ENCODE results near the gene KIF5B.

The KIF5B gene

GRCh38 chr10:32033171-32033570 is 23.1 kb downstream of the KIF5B start:
- TF ChIP-seq CTCF (IDR thresholded peaks at IDR 0.05; ENCODE audit: insufficient read depth, low read length) (no peak), SPI1 (IDR thresholded peaks at IDR 0.05; ENCODE audit: borderline replicate concordance, low read depth) (no peak), POLR2AphosphoS5 (IDR thresholded peaks at IDR 0.05; ENCODE audit: low read depth) (no peak), REST (IDR thresholded peaks at IDR 0.05; ENCODE audit: insufficient replicate concordance, low read depth) (no peak), GABPA (IDR thresholded peaks at IDR 0.05; ENCODE audit: low read depth) (no peak)
- Histone ChIP-seq H3K27me3 (ENCODE audit: insufficient read depth, poor library complexity, severe bottlenecking) (no peaks in the 10 kb centered on the region), H3K4me3 (replicated peaks; ENCODE audit: insufficient read depth, low read length) (no peak overlapping the region), H3K27ac (replicated peaks) (no peak overlapping the region)
- DNase-seq (ENCODE audit: low read depth in 1 of 2, low spot score in 1 of 2): no peak

- H3K4me3 ChIP-seq (replicated peaks; ENCODE audit: insufficient read depth, low read length): no peak overlapping the region
- no peak for TF ChIP-seq POLR2AphosphoS5 (IDR thresholded peaks at IDR 0.05; ENCODE audit: low read depth)
- TF ChIP-seq GABPA (IDR thresholded peaks at IDR 0.05; ENCODE audit: low read depth): no peak
- TF ChIP-seq CTCF (IDR thresholded peaks at IDR 0.05; ENCODE audit: insufficient read depth, low read length): no peak
- no peak overlapping the region for H3K27ac ChIP-seq (replicated peaks)
- no peaks in the 10 kb centered on the region for H3K27me3 ChIP-seq (ENCODE audit: insufficient read depth, poor library complexity, severe bottlenecking)
- no peak for DNase-seq (ENCODE audit: low read depth in 1 of 2, low spot score in 1 of 2)
These were observed 24.3 kb downstream of the KIF5B start for GRCh38 chr10:32031920-32032319.

GRCh38 chr10:32031424-32031823 is 24.8 kb downstream of the KIF5B start:
- Histone ChIP-seq H3K27me3 (ENCODE audit: insufficient read depth, poor library complexity, severe bottlenecking) (no peaks in the 10 kb centered on the region), H3K27ac (replicated peaks) (no peak overlapping the region), H3K4me3 (replicated peaks; ENCODE audit: insufficient read depth, low read length) (no peak overlapping the region)
- TF ChIP-seq POLR2AphosphoS5 (IDR thresholded peaks at IDR 0.05; ENCODE audit: low read depth) (no peak), REST (IDR thresholded peaks at IDR 0.05; ENCODE audit: insufficient replicate concordance, low read depth) (no peak), GABPA (IDR thresholded peaks at IDR 0.05; ENCODE audit: low read depth) (no peak), CTCF (IDR thresholded peaks at IDR 0.05; ENCODE audit: insufficient read depth, low read length) (no peak), SPI1 (IDR thresholded peaks at IDR 0.05; ENCODE audit: borderline replicate concordance, low read depth) (no peak)
- no peak for DNase-seq (ENCODE audit: low read depth in 1 of 2, low spot score in 1 of 2)

- Histone ChIP-seq H3K27me3 (ENCODE audit: insufficient read depth, poor library complexity, severe bottlenecking) (no peaks in the 10 kb centered on the region), H3K27ac (replicated peaks) (no peak overlapping the region), H3K4me3 (replicated peaks; ENCODE audit: insufficient read depth, low read length) (no peak overlapping the region)
- TF ChIP-seq REST (IDR thresholded peaks at IDR 0.05; ENCODE audit: insufficient replicate concordance, low read depth) (no peak), SPI1 (IDR thresholded peaks at IDR 0.05; ENCODE audit: borderline replicate concordance, low read depth) (no peak), GABPA (IDR thresholded peaks at IDR 0.05; ENCODE audit: low read depth) (no peak), POLR2AphosphoS5 (IDR thresholded peaks at IDR 0.05; ENCODE audit: low read depth) (no peak), CTCF (IDR thresholded peaks at IDR 0.05; ENCODE audit: insufficient read depth, low read length) (no peak)
- no peak for DNase-seq (ENCODE audit: low read depth in 1 of 2, low spot score in 1 of 2)
These were observed 27.5 kb downstream of the KIF5B start for GRCh38 chr10:32028710-32029109.

Data from HL-60 (cell line).